KMS-11 (cell line): Measurements from ENCODE around the gene CERS5.

Source experiments
- H2AFZ ChIP-seq: fragments of 200-600 bp; sonication (generic); 2 replicates; pipeline ENCODE4 v1.6.1; 2016; ENCODE audit warnings: antibody characterized with exemption, mixed run types, low read depth
- H3K27ac ChIP-seq: fragments of 200-600 bp; sonication (generic); 2 replicates; pipeline ENCODE4 v1.6.1; 2016; ENCODE audit warnings: mild to moderate bottlenecking, mixed run types
- H3K27me3 ChIP-seq: fragments of 200-600 bp; sonication (generic); 2 replicates; pipeline ENCODE4 v1.6.1; 2017; ENCODE audit warnings: mild to moderate bottlenecking, low read depth, mixed run types, moderate library complexity; ENCODE audit not compliant: insufficient read depth
- H3K36me3 ChIP-seq: fragments of 200-600 bp; sonication (generic); 2 replicates; pipeline ENCODE4 v1.6.1; 2017; ENCODE audit warnings: mild to moderate bottlenecking, mixed run types; ENCODE audit not compliant: insufficient read depth
- H3K4me1 ChIP-seq: fragments of 200-600 bp; sonication (generic); 2 replicates; pipeline ENCODE4 v1.6.1; 2016; ENCODE audit warnings: mild to moderate bottlenecking, low read depth, mixed run types; ENCODE audit not compliant: poor library complexity, severe bottlenecking
- H3K4me2 ChIP-seq: fragments of 200-600 bp; sonication (generic); 2 replicates; pipeline ENCODE4 v1.7.0; 2016; ENCODE audit warnings: mild to moderate bottlenecking, mixed run types
- H3K4me3 ChIP-seq: fragments of 200-600 bp; sonication (generic); IDR thresholded peaks from 2 replicates; pipeline ENCODE4 v1.6.1; 2017; ENCODE audit warnings: low read depth, low read length, mixed read lengths; ENCODE audit not compliant: insufficient read depth
- H3K79me2 ChIP-seq: fragments of 200-600 bp; sonication (generic); 2 replicates; pipeline ENCODE4 v1.6.1; 2016; ENCODE audit warnings: low read depth, mixed run types; ENCODE audit not compliant: insufficient read depth
- H3K9ac ChIP-seq: fragments of 200-600 bp; sonication (generic); 2 replicates; pipeline ENCODE4 v1.6.1; 2016; ENCODE audit warnings: mild to moderate bottlenecking, mixed run types
- H4K20me1 ChIP-seq: fragments of 200-600 bp; sonication (generic); 2 replicates; pipeline ENCODE4 v1.6.1; 2016; ENCODE audit warnings: mild to moderate bottlenecking, mixed run types; ENCODE audit not compliant: insufficient read depth
- TF ChIP-seq, protein P1 (sequence below): fragments of 200-600 bp; sonication (generic); conservative IDR thresholded peaks from 2 replicates; pipeline ENCODE4 v1.6.1; 2017; ENCODE audit warnings: low read depth, mild to moderate bottlenecking, antibody characterized with exemption, low read length, moderate library complexity, mixed read lengths

Gene CERS5

DNA sequence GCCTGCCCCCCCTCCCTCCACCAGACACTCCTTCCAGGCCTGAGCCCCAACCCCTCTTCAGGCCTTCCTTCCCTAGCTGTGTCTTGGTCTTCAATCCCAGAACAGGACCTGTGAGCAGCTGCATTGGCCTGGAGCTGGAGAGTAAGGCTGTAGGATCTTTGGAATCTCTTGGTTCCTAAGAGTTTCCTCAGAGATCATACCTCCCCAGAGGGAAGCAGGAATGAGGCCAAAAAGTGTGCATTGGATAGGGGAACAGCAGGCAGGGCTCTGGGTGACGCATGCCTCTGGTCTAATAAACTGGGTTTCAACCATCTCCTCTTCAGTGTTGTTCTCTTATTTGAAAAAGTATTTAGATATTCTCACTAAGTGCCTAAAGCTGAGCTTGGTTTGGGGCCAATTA, 83.9 kb downstream of the CERS5 start:
- no peak overlapping the region for H3K4me3 ChIP-seq
- no peaks in the 10 kb centered on the region for H4K20me1 ChIP-seq
- no peak overlapping the region for H2AFZ ChIP-seq
- peaks cover 7% of the 10 kb centered on the region; the same call in 1 of the 2 replicates for H3K36me3 ChIP-seq
- H3K27me3 ChIP-seq, result no peaks in the 10 kb centered on the region
- no peaks in the 10 kb centered on the region; the same call in 1 of the 2 replicates for H3K79me2 ChIP-seq
- no peak overlapping the region for H3K4me2 ChIP-seq
- H3K27ac ChIP-seq, result no peak overlapping the region
- H3K4me1 ChIP-seq, result peaks cover 28% of the 10 kb centered on the region
- TF ChIP-seq, protein P1, sequence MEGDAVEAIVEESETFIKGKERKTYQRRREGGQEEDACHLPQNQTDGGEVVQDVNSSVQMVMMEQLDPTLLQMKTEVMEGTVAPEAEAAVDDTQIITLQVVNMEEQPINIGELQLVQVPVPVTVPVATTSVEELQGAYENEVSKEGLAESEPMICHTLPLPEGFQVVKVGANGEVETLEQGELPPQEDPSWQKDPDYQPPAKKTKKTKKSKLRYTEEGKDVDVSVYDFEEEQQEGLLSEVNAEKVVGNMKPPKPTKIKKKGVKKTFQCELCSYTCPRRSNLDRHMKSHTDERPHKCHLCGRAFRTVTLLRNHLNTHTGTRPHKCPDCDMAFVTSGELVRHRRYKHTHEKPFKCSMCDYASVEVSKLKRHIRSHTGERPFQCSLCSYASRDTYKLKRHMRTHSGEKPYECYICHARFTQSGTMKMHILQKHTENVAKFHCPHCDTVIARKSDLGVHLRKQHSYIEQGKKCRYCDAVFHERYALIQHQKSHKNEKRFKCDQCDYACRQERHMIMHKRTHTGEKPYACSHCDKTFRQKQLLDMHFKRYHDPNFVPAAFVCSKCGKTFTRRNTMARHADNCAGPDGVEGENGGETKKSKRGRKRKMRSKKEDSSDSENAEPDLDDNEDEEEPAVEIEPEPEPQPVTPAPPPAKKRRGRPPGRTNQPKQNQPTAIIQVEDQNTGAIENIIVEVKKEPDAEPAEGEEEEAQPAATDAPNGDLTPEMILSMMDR, result no peak
- H3K9ac ChIP-seq, result no peak overlapping the region

DNA sequence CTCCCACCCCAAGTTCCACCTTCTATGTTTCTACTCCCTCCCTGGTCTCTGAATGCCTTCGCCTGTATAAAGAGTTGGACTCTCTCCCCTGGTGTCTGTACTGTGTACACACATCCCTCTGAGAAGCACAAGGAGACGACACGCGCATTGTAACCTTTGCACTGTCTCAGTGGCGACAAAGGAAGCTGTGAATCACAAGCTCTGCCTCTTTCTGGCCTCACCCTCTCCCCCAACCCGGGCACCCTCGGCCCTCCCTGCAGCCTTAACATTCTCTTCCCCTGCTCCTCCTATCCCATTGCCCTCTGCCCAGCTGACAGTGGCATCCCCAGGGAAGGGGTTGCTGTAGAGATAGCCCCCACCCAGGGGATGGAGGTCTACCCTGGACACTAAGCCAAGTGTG, 84.5 kb downstream of the CERS5 start:
- H3K4me1 ChIP-seq, result peaks cover 23% of the 10 kb centered on the region
- no peak overlapping the region for H3K4me2 ChIP-seq
- H3K4me3 ChIP-seq, result no peak overlapping the region
- H3K27me3 ChIP-seq, result no peaks in the 10 kb centered on the region; the same call in 1 of the 2 replicates
- TF ChIP-seq, protein P1, result no peak
- H2AFZ ChIP-seq, result no peak overlapping the region
- H3K36me3 ChIP-seq, result peaks cover 7% of the 10 kb centered on the region; the same call in 1 of the 2 replicates
- H3K9ac ChIP-seq, result no peak overlapping the region
- H4K20me1 ChIP-seq, result no peaks in the 10 kb centered on the region
- no peak overlapping the region for H3K27ac ChIP-seq
- no peaks in the 10 kb centered on the region; the same call in 1 of the 2 replicates for H3K79me2 ChIP-seq

DNA sequence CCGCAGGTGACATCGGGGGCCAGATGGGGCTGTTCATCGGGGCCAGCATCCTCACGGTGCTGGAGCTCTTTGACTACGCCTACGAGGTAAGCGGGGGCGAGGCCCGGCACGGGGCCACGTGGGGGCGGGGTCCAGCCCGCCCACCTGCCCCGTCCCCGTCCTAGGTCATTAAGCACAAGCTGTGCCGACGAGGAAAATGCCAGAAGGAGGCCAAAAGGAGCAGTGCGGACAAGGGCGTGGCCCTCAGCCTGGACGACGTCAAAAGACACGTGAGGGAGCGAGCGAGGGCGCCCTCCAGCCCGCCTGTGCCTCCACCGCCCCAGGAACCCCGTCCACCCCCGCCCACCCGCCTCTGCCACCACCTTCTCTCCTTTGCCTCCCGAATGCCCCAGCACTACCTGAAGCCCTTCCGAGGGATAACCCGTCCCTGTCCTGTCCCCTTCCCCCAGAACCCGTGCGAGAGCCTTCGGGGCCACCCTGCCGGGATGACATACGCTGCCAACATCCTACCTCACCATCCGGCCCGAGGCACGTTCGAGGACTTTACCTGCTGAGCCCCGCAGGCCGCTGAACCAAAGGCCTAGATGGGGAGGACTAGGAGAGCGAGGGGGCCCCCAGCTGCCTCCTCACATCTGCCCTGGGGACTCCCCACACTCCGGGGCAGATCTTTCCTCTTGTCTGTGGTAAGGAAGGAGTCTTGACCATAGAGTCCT, 85.9 kb downstream of the CERS5 start:
- Histone ChIP-seq H3K4me3 (no peak overlapping the region), H3K4me2 (no peak overlapping the region), H3K27ac (no peak overlapping the region), H3K4me1 (peaks cover 10% of the 10 kb centered on the region), H3K9ac (no peak overlapping the region), H4K20me1 (no peaks in the 10 kb centered on the region), H3K79me2 (no peaks in the 10 kb centered on the region; the same call in 1 of the 2 replicates), H3K27me3 (no peaks in the 10 kb centered on the region; the same call in 1 of the 2 replicates), H3K36me3 (no peaks in the 10 kb centered on the region), H2AFZ (no peak overlapping the region)
- TF ChIP-seq, protein P1, result no peak

DNA sequence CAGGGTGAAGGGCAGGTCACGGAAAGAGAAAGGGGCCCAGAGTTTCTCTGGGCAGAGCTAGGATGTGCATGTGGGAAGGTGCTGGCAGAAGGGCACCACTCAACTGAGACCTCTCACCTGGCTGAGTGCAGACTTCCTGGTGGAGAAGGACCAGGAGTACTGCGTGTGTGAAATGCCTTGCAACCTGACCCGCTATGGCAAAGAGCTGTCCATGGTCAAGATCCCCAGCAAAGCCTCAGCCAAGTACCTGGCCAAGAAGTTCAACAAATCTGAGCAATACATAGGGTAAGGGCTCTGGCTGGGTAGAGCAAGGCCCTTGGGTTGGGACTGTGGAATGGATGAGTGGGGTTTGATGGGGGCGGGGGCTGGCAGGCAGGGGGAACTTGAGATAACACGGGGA, 87.4 kb downstream of the CERS5 start:
- Histone ChIP-seq H3K9ac (no peak overlapping the region), H3K36me3 (no peaks in the 10 kb centered on the region), H3K4me2 (no peak overlapping the region), H3K4me3 (no peak overlapping the region), H3K4me1 (peaks cover 9% of the 10 kb centered on the region), H4K20me1 (no peaks in the 10 kb centered on the region), H3K27ac (no peak overlapping the region), H3K79me2 (no peaks in the 10 kb centered on the region; the same call in 1 of the 2 replicates), H2AFZ (no peak overlapping the region), H3K27me3 (no peaks in the 10 kb centered on the region; the same call in 1 of the 2 replicates)
- TF ChIP-seq, protein P1, result no peak
